Sigmoid colon (tissue), 7 donors: ENCODE data around the gene NKPD1. TPM values are rescaled to one million over a fixed set of nuclear protein-coding genes. Genes with fewer than 3 reads are reported as not detected.

ENCODE experiments used
- DNase-seq: peaks from one replicate; pipeline ENCODE4 v3.0.0-alpha.2; 2019
- H3K27ac ChIP-seq, 4 donors: fragments of 200-600 bp; sonication (generic); one replicate each; pipeline ENCODE4 v1.5.1; 2016 to 2019; ENCODE audit warnings: mild to moderate bottlenecking in 1 of 4
- H3K27me3 ChIP-seq, 3 donors: fragments of 200-600 bp; sonication (generic); one replicate each; pipeline ENCODE4 v1.5.1; 2019; ENCODE audit warnings: mild to moderate bottlenecking in 1 of 3
- H3K36me3 ChIP-seq, 4 donors: fragments of 200-600 bp; sonication (generic); one replicate each; pipeline ENCODE4 v1.5.1; 2016 to 2019
- H3K4me1 ChIP-seq, 4 donors: fragments of 200-600 bp; sonication (generic); one replicate each; pipeline ENCODE4 v1.5.1; 2017 to 2019
- H3K4me3 ChIP-seq, 4 donors: fragments of 200-600 bp; sonication (generic); one replicate each; pipeline ENCODE4 v1.5.1; 2017 to 2019; ENCODE audit warnings: mild to moderate bottlenecking in 2 of 4, moderate library complexity in 1 of 4
- H3K9me3 ChIP-seq, 4 donors: fragments of 200-600 bp in 3 of 4; sonication (generic) in 3 of 4; one replicate each; pipeline versions ENCODE4 v1.5.1 to v1.6.1; 2013 to 2019
- EP300 ChIP-seq, 4 donors: sonication (generic); formaldehyde crosslinking; IDR thresholded peaks; one replicate each; pipeline ENCODE4 v1.6.1; 2017; ENCODE audit warnings: antibody characterized with exemption in 4 of 4
- POLR2A ChIP-seq, 2 donors: fragments of 450-650 bp; IDR thresholded peaks; one replicate each; pipeline ENCODE4 v1.6.1; 2016; ENCODE audit warnings: antibody characterized with exemption in 2 of 2, mild to moderate bottlenecking in 2 of 2, moderate library complexity in 2 of 2
- POLR2AphosphoS5 ChIP-seq, 4 donors: sonication (generic); formaldehyde crosslinking; IDR thresholded peaks; one replicate each; pipeline ENCODE4 v1.6.1; 2017; ENCODE audit warnings: antibody characterized with exemption in 4 of 4
- WGBS, 2 donors: extraction: QIAGEN DNeasy Blood & Tissue Kit; methylation state at CpG; one replicate each; pipeline ENCODE4 v1.1.7; 2013; 5-methylcytosine and 5-hydroxymethylcytosine counted together
- intact Hi-C: fragments of 100-400 bp; cut with DNase I; formaldehyde crosslinking; loops from one replicate; pipeline ENCODE4 v1.15.1; 2023
- polyA plus RNA-seq, 3 donors: library from polyadenylated mRNA; stranded (reverse); fragments of 200-250 nt; gene quantifications; one replicate each; pipeline ENCODE4 v1.2.3, GENCODE V29; 2013
- total RNA-seq, 4 donors: library from RNA; depleted of rRNA; stranded (reverse); fragments of >200 nt; gene quantifications; one replicate each; pipeline ENCODE4 v1.1.0, GENCODE V29; 2016
- TF ChIP-seq, protein P1 (sequence below), 4 experiments: fragments of 450-650 bp in 3 of 4; fragments of 200-600 bp in 1 of 4; IDR thresholded peaks; one replicate each; pipeline ENCODE4 v1.5.1; 2016 to 2019; ENCODE audit warnings: antibody characterized with exemption in 4 of 4, mild to moderate bottlenecking in 3 of 4, moderate library complexity in 2 of 4
- donor health status: healthy with polysubstance abuse.
- donor health status: Bipolar disorder and iron deficiency.
- donor health status: healthy.

The NKPD1 gene
- total and polyA plus RNA-seq, 7 donors: 0.12 to 0.83 TPM; not detected in 5

DNA sequence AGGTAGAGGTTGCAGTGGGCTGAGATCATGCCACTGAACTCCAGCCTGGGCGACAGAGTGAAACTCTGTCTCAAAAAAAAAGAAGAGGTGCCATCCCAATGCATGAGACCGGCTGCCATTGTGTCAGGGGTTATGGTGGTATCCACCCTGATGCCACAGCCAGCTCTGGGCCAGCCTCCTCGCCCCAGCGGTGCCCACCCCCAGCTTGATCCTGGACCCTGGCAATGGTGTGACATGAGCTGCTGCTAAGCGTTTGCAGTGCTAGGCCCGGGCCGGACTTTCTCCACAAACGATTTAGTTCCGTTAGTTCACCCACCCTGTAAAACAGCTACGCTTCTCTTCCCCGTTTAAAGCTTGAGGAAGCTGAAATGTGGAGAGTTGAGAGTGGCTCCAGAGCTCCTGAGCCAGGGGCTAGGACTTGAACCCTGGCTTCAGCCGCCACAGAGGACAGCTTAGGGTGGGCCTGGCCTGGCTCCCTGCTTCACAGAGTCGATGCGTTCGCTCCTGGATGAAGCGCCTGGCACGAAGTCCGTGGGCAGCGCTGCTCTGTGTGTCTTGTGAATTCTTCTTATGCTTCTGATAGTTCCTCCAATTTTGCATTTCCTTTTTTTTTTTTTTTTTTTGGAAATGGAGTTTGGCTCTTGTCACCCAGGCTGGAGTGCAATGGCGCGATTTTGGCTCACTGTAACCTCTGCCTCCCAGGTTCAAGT lies 25.5 kb downstream of the NKPD1 start:
- TF ChIP-seq EP300 (IDR thresholded peaks at IDR 0.05) (no peak), POLR2A (IDR thresholded peaks at IDR 0.05) (no peak), POLR2AphosphoS5 (IDR thresholded peaks at IDR 0.05) (no peak)
- TF ChIP-seq, protein P1, sequence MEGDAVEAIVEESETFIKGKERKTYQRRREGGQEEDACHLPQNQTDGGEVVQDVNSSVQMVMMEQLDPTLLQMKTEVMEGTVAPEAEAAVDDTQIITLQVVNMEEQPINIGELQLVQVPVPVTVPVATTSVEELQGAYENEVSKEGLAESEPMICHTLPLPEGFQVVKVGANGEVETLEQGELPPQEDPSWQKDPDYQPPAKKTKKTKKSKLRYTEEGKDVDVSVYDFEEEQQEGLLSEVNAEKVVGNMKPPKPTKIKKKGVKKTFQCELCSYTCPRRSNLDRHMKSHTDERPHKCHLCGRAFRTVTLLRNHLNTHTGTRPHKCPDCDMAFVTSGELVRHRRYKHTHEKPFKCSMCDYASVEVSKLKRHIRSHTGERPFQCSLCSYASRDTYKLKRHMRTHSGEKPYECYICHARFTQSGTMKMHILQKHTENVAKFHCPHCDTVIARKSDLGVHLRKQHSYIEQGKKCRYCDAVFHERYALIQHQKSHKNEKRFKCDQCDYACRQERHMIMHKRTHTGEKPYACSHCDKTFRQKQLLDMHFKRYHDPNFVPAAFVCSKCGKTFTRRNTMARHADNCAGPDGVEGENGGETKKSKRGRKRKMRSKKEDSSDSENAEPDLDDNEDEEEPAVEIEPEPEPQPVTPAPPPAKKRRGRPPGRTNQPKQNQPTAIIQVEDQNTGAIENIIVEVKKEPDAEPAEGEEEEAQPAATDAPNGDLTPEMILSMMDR (IDR thresholded peaks at IDR 0.05): no peak
- H3K27me3 ChIP-seq: no peaks in the 10 kb centered on the region
- 95 to 96% methylated on average over 21 of the region's 21 CpGs for WGBS, 2 donors
- intact Hi-C loops: no loop called here
- peaks cover 0 to 1% (median 0%) of the 10 kb centered on the region in 4 donors for H3K36me3 ChIP-seq
- H3K4me3 ChIP-seq: no peak overlapping the region
- H3K27ac ChIP-seq: no peak overlapping the region
- DNase-seq: no peak
- H3K4me1 ChIP-seq: peaks cover 0 to 22% (median 21%) of the 10 kb centered on the region in 4 donors
- no peaks in the 10 kb centered on the region for H3K9me3 ChIP-seq

DNA sequence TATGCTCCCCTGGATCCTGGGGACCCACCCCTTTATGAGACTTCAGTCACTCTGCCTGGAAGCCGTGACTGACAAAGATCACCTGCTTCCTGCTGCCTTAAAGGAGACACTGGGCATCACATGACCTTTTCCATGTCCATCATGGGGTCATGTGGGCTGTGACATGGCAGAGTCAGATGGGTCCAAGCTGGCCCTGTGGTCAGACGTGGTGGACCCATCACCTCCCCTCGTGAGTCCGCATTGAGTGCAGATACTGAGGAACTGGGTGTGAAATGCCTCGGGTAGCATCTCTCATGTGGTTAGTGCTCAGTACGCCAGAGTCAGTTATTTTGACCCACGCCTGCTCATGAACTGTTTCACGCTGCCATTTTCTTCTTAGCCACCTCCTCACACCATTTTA lies 27.1 kb downstream of the NKPD1 start:
- intact Hi-C loops: no loop called here
- peaks cover 0 to 22% (median 21%) of the 10 kb centered on the region in 4 donors for H3K4me1 ChIP-seq
- DNase-seq: no peak

DNA sequence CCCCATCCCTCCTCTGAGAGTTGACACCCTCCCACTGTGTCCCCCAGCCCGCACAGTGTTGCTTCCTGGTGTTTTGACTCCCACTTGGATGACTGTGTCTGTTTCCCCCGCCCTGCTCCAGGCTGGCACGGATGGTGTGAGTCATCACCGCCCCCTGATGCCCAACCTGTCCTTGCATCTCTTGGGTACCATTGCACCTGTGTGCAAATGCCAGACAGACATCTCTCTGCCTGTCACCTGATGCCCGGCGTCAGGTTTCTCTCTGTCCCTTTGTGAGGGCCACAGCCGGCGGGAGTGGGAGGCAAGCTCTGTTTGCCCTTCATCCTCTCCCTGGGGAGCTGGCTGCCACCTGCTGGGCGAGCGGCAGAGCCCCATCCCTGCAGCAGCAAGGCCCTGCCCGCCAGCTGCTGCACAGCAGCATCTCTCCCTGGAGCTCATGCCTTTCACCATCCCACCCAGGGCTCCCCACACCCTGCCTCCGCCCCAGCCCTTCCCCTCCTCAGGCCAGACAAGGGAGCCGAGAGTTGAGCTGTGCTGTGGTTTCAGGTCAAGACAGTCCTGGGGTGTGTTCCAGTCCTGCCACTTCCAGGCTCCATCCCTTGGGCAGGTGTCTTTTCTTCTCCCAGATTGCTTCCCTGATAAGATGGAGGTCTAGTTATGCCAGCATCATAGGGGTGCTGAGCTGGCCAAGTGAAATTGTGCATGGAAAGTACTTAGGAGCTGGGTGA lies 29.7 kb downstream of the NKPD1 start:
- DNase-seq: no peak
- TF ChIP-seq, protein P1 (IDR thresholded peaks at IDR 0.05): no peak
- TF ChIP-seq EP300 (IDR thresholded peaks at IDR 0.05) (no peak), POLR2A (IDR thresholded peaks at IDR 0.05) (no peak), POLR2AphosphoS5 (IDR thresholded peaks at IDR 0.05) (no peak)
- peaks cover 0 to under 1% (median under 1%) of the 10 kb centered on the region in 4 donors for H3K4me1 ChIP-seq
- H3K36me3 ChIP-seq: no peaks in the 10 kb centered on the region
- H3K4me3 ChIP-seq: no peak overlapping the region
- intact Hi-C loops: no loop called here
- H3K9me3 ChIP-seq: no peaks in the 10 kb centered on the region
- WGBS, 2 donors: 37 to 60% methylated on average over 13 of the region's 13 CpGs
- H3K27me3 ChIP-seq: no peaks in the 10 kb centered on the region
- no peak overlapping the region for H3K27ac ChIP-seq

More for the DNA sequence above, 27.1 kb downstream of the NKPD1 start:
- Histone ChIP-seq H3K9me3 (no peaks in the 10 kb centered on the region), H3K27me3 (no peaks in the 10 kb centered on the region), H3K27ac (no peak overlapping the region), H3K4me3 (no peak overlapping the region), H3K36me3 (no peaks in the 10 kb centered on the region)
- 86 to 88% methylated on average over 8 of the region's 8 CpGs for WGBS, 2 donors
- TF ChIP-seq, protein P1 (IDR thresholded peaks at IDR 0.05): no peak
- TF ChIP-seq POLR2A (IDR thresholded peaks at IDR 0.05) (no peak), POLR2AphosphoS5 (IDR thresholded peaks at IDR 0.05) (no peak), EP300 (IDR thresholded peaks at IDR 0.05) (no peak)

DNA sequence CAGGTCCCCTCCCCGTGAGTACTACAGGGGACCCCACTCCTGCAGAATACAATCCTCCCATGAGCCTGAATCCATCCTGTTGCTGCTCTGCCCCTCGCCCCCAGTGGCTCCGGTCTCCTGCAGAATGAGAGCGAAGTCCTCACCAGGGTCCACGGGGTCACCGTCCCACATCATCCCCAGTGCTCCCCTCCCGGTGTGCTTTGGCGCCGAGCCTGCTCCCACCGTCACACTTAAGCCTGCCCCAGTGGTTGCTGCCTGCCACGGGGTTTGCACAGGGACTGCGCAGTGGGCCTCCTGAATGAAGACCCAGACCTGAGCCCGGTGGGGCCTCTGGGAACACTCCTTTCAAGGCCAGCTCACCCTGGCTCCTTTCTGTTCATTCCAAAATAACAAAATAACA lies 30.5 kb downstream of the NKPD1 start:
- intact Hi-C loops: no loop called here
- Histone ChIP-seq H3K36me3 (no peaks in the 10 kb centered on the region), H3K27me3 (no peaks in the 10 kb centered on the region), H3K27ac (no peak overlapping the region), H3K4me3 (no peak overlapping the region), H3K9me3 (no peaks in the 10 kb centered on the region), H3K4me1 (no peaks in the 10 kb centered on the region)
- DNase-seq: no peak
- 90 to 91% methylated on average over 13 of the region's 13 CpGs for WGBS, 2 donors
- TF ChIP-seq, protein P1 (IDR thresholded peaks at IDR 0.05): no peak
- TF ChIP-seq POLR2A (IDR thresholded peaks at IDR 0.05) (no peak), EP300 (IDR thresholded peaks at IDR 0.05) (no peak), POLR2AphosphoS5 (IDR thresholded peaks at IDR 0.05) (no peak)
